ENCODE measurements around the gene EPRS1.

Gene EPRS1

GRCh38 chr1:220012259-220012658 is 34.0 kb downstream of the EPRS1 start:
- no peak for DNase-seq (ENCODE audit: low read depth)
- H3K4me3 ChIP-seq (ENCODE audit: low read depth, low read length) = no peak overlapping the region
- peak; percentile 22 for TF ChIP-seq CTCF (IDR thresholded peaks at IDR 0.05; ENCODE audit: control insufficient read depth, extremely low read depth, insufficient read depth)

GRCh38 chr1:220011620-220012019 is 34.7 kb downstream of the EPRS1 start:
- TF ChIP-seq CTCF (IDR thresholded peaks at IDR 0.05; ENCODE audit: control insufficient read depth, extremely low read depth, insufficient read depth) = no peak
- H3K4me3 ChIP-seq (ENCODE audit: low read depth, low read length) = no peak overlapping the region
- no peak for DNase-seq (ENCODE audit: low read depth)

- no peak for TF ChIP-seq CTCF (IDR thresholded peaks at IDR 0.05; ENCODE audit: control insufficient read depth, extremely low read depth, insufficient read depth)
- no peak overlapping the region for H3K4me3 ChIP-seq (ENCODE audit: low read depth, low read length)
- no peak for DNase-seq (ENCODE audit: low read depth)
Measured at GRCh38 chr1:220007438-220007837, 38.9 kb downstream of the EPRS1 start.

GRCh38 chr1:220005489-220005888 is 40.8 kb downstream of the EPRS1 start:
- TF ChIP-seq CTCF (IDR thresholded peaks at IDR 0.05; ENCODE audit: control insufficient read depth, extremely low read depth, insufficient read depth) = no peak
- DNase-seq (ENCODE audit: low read depth) = no peak
- H3K4me3 ChIP-seq (ENCODE audit: low read depth, low read length) = no peak overlapping the region

GRCh38 chr1:220003610-220004299 is 42.5 kb downstream of the EPRS1 start:
- DNase-seq (ENCODE audit: low read depth) = no peak
- no peak for TF ChIP-seq CTCF (IDR thresholded peaks at IDR 0.05; ENCODE audit: control insufficient read depth, extremely low read depth, insufficient read depth)
- no peak overlapping the region for H3K4me3 ChIP-seq (ENCODE audit: low read depth, low read length)

- no peak for TF ChIP-seq CTCF (IDR thresholded peaks at IDR 0.05; ENCODE audit: control insufficient read depth, extremely low read depth, insufficient read depth)
- DNase-seq (ENCODE audit: low read depth) = no peak
- no peak overlapping the region for H3K4me3 ChIP-seq (ENCODE audit: low read depth, low read length)
Measured at GRCh38 chr1:220003015-220003414, 43.3 kb downstream of the EPRS1 start.

- no peak for TF ChIP-seq CTCF (IDR thresholded peaks at IDR 0.05; ENCODE audit: control insufficient read depth, extremely low read depth, insufficient read depth)
- DNase-seq (ENCODE audit: low read depth) = no peak
- no peak overlapping the region for H3K4me3 ChIP-seq (ENCODE audit: low read depth, low read length)
Measured at GRCh38 chr1:220001095-220001501, 45.2 kb downstream of the EPRS1 start.
